GM12892 (cell line): Measurements from ENCODE around the gene BDNF.

Experiments
- POLR2A ChIP-seq: IDR thresholded peaks from 2 replicates; pipeline ENCODE4 v1.6.1; 2011; ENCODE audit warnings: low read depth, low read length, control low read depth
- POLR2AphosphoS5 ChIP-seq: IDR thresholded peaks from 2 replicates; pipeline ENCODE4 v1.6.1; 2011; ENCODE audit warnings: low read depth, low read length, control low read depth
- TAF1 ChIP-seq: IDR thresholded peaks from 2 replicates; pipeline ENCODE4 v1.6.1; 2011; ENCODE audit warnings: low read depth, mild to moderate bottlenecking, control low read depth, low read length, borderline replicate concordance

GRCh38 chr11:27660171-27660570 lies 40.1 kb downstream of the BDNF start:
- TF ChIP-seq POLR2A (no peak), TAF1 (no peak), POLR2AphosphoS5 (no peak)
